Measurements from ENCODE around the gene FLNB. TPM values are rescaled to one million over a fixed set of nuclear protein-coding genes. Genes with fewer than 3 reads are reported as not detected.

Gene FLNB
- total RNA-seq (10 to 100 TPM; 11.5 to 12.8 TPM), polyA plus RNA-seq (12.2 TPM)

GRCh38 chr3:58008141-58009025 lies at the start of gene FLNB:
FLNB (plus strand) TSS chr3:58008422; CDS start chr3:58008565, 143 bp downstream.
- Mint-ChIP-seq H3K4me3 (peak within 1 kb of the TSS; percentile 73 to 93 (median 90)), H3K27ac (peak within 1 kb of the TSS; percentile 17 to 92 (median 74)), H3K4me1 (peaks cover 27 to 45% (median 30%) of the 10 kb centered on the region in 3 donors), H3K9me3 (no peaks in the 10 kb centered on the region), H3K27me3 (no peaks in the 10 kb centered on the region), H3K36me3 (peaks cover 0 to 3% (median 0%) of the 10 kb centered on the region in 3 donors)
- Histone ChIP-seq H3K4me1 (ENCODE audit: insufficient read depth, low read length) (peaks cover 29% of the 10 kb centered on the region), H3K36me3 (ENCODE audit: insufficient read depth, low read length) (no peaks in the 10 kb centered on the region), H3K27me3 (ENCODE audit: insufficient read depth, low read length, poor library complexity, severe bottlenecking) (no peaks in the 10 kb centered on the region), H3K9me3 (ENCODE audit: low read length) (no peaks in the 10 kb centered on the region), H3K4me3 (ENCODE audit: low read length) (peak within 1 kb of the TSS; percentile 99), H3K27ac (ENCODE audit: low read depth, low read length) (peak within 1 kb of the TSS; percentile 73)
- peak; percentile 68 to 82 (median 73) for DNase-seq
- CTCF ChIA-PET = interaction anchor here (0.7 to 3.0 kb wide), 15 partner anchors 9 to 298 kb away, joined by 3 to 16 read pairs (median 4); partner anchors contain the start of genes HTD2 and RPP14
- POLR2A ChIA-PET = interaction anchor here (0.6 kb wide), 1 partner anchor 213 kb away, joined by 3 read pairs; no protein-coding TSS in a partner anchor

- ChIA-PET POLR2A (no interaction called here), CTCF (no interaction called here)
- H3K9me3 ChIP-seq (ENCODE audit: low read length) = no peaks in the 10 kb centered on the region
- H3K4me3 Mint-ChIP-seq = no peak overlapping the region
- peaks cover 0 to 3% of the 10 kb centered on the region in 2 donors for H3K27me3 Mint-ChIP-seq
- no peaks in the 10 kb centered on the region for H3K36me3 ChIP-seq (ENCODE audit: insufficient read depth, low read length)
- peak overlapping the region; percentile 43 for H3K27ac ChIP-seq (ENCODE audit: low read depth, low read length)
- H3K27ac Mint-ChIP-seq = no peak overlapping the region
- no peak for DNase-seq
- peaks cover 0 to 3% (median 0%) of the 10 kb centered on the region in 5 donors for H3K9me3 Mint-ChIP-seq
- no peaks in the 10 kb centered on the region for H3K36me3 Mint-ChIP-seq
- no peaks in the 10 kb centered on the region for H3K27me3 ChIP-seq (ENCODE audit: insufficient read depth, low read length, poor library complexity, severe bottlenecking)
- H3K4me1 Mint-ChIP-seq = no peaks in the 10 kb centered on the region
- H3K4me1 ChIP-seq (ENCODE audit: insufficient read depth, low read length) = no peaks in the 10 kb centered on the region
- no peak overlapping the region for H3K4me3 ChIP-seq (ENCODE audit: low read length)
Observed at GRCh38 chr3:57958642-57959422, 49.4 kb upstream of the FLNB start.

- POLR2A ChIA-PET = no interaction called here
- peak overlapping the region; percentile 43 for H3K27ac ChIP-seq (ENCODE audit: low read depth, low read length)
Observed at GRCh38 chr3:57959423-57960173, 48.6 kb upstream of the FLNB start.

GRCh38 chr3:57960174-57960505 lies 48.1 kb upstream of the FLNB start:
- Mint-ChIP-seq H3K27ac (no peak overlapping the region), H3K27me3 (peaks cover 2 to 3% of the 10 kb centered on the region in 2 donors), H3K4me3 (no peak overlapping the region), H3K9me3 (peaks cover 0 to 3% (median 0%) of the 10 kb centered on the region in 5 donors), H3K4me1 (no peaks in the 10 kb centered on the region), H3K36me3 (no peaks in the 10 kb centered on the region)
- Histone ChIP-seq H3K4me1 (ENCODE audit: insufficient read depth, low read length) (no peaks in the 10 kb centered on the region), H3K27ac (ENCODE audit: low read depth, low read length) (no peak overlapping the region), H3K4me3 (ENCODE audit: low read length) (no peak overlapping the region), H3K27me3 (ENCODE audit: insufficient read depth, low read length, poor library complexity, severe bottlenecking) (no peaks in the 10 kb centered on the region), H3K36me3 (ENCODE audit: insufficient read depth, low read length) (no peaks in the 10 kb centered on the region), H3K9me3 (ENCODE audit: low read length) (no peaks in the 10 kb centered on the region)
- no peak for DNase-seq
- CTCF ChIA-PET = no interaction called here
- POLR2A ChIA-PET = no interaction called here

More at GRCh38 chr3:57959423-57960173, 48.6 kb upstream of the FLNB start:
- Histone ChIP-seq H3K36me3 (ENCODE audit: insufficient read depth, low read length) (no peaks in the 10 kb centered on the region), H3K27me3 (ENCODE audit: insufficient read depth, low read length, poor library complexity, severe bottlenecking) (no peaks in the 10 kb centered on the region), H3K4me3 (ENCODE audit: low read length) (no peak overlapping the region), H3K9me3 (ENCODE audit: low read length) (no peaks in the 10 kb centered on the region), H3K4me1 (ENCODE audit: insufficient read depth, low read length) (no peaks in the 10 kb centered on the region)
- Mint-ChIP-seq H3K4me3 (no peak overlapping the region), H3K9me3 (peaks cover 0 to 3% (median 0%) of the 10 kb centered on the region in 5 donors), H3K27ac (no peak overlapping the region), H3K36me3 (no peaks in the 10 kb centered on the region), H3K27me3 (peaks cover 0 to 3% of the 10 kb centered on the region in 2 donors), H3K4me1 (no peaks in the 10 kb centered on the region)
- DNase-seq = no peak
- CTCF ChIA-PET = no interaction called here

GRCh38 chr3:57961177-57961827 lies 46.9 kb upstream of the FLNB start:
- H3K27ac Mint-ChIP-seq = no peak overlapping the region
- H3K9me3 ChIP-seq (ENCODE audit: low read length) = no peaks in the 10 kb centered on the region
- no peaks in the 10 kb centered on the region for H3K27me3 ChIP-seq (ENCODE audit: insufficient read depth, low read length, poor library complexity, severe bottlenecking)
- H3K4me1 ChIP-seq (ENCODE audit: insufficient read depth, low read length) = no peaks in the 10 kb centered on the region
- H3K4me3 Mint-ChIP-seq = no peak overlapping the region
- no peaks in the 10 kb centered on the region for H3K36me3 ChIP-seq (ENCODE audit: insufficient read depth, low read length)
- no peak for DNase-seq
- no peaks in the 10 kb centered on the region for H3K36me3 Mint-ChIP-seq
- ChIA-PET CTCF (no interaction called here), POLR2A (no interaction called here)
- peaks cover 0 to 4% (median 0%) of the 10 kb centered on the region in 5 donors for H3K9me3 Mint-ChIP-seq
- H3K4me1 Mint-ChIP-seq = no peaks in the 10 kb centered on the region
- no peak overlapping the region for H3K27ac ChIP-seq (ENCODE audit: low read depth, low read length)
- peaks cover 2 to 3% of the 10 kb centered on the region in 2 donors for H3K27me3 Mint-ChIP-seq
- no peak overlapping the region for H3K4me3 ChIP-seq (ENCODE audit: low read length)

GRCh38 chr3:57961828-57962447 lies 46.3 kb upstream of the FLNB start:
- peak overlapping the region in 1 of 8 donors; percentile 6 for H3K27ac Mint-ChIP-seq
- ChIA-PET POLR2A (interaction anchor here (1.2 kb wide), 1 partner anchor 39 kb away, joined by 5 read pairs; no protein-coding TSS in a partner anchor), CTCF (no interaction called here)
- H3K9me3 ChIP-seq (ENCODE audit: low read length) = peaks cover 2% of the 10 kb centered on the region
- no peak overlapping the region for H3K4me3 ChIP-seq (ENCODE audit: low read length)
- H3K4me1 Mint-ChIP-seq = no peaks in the 10 kb centered on the region
- no peaks in the 10 kb centered on the region for H3K27me3 ChIP-seq (ENCODE audit: insufficient read depth, low read length, poor library complexity, severe bottlenecking)
- no peaks in the 10 kb centered on the region for H3K4me1 ChIP-seq (ENCODE audit: insufficient read depth, low read length)
- no peaks in the 10 kb centered on the region for H3K36me3 ChIP-seq (ENCODE audit: insufficient read depth, low read length)
- peaks cover 2 to 3% of the 10 kb centered on the region in 2 donors for H3K27me3 Mint-ChIP-seq
- peaks cover 0 to 4% (median 0%) of the 10 kb centered on the region in 5 donors for H3K9me3 Mint-ChIP-seq
- no peak overlapping the region for H3K4me3 Mint-ChIP-seq
- no peak overlapping the region for H3K27ac ChIP-seq (ENCODE audit: low read depth, low read length)
- no peak for DNase-seq
- no peaks in the 10 kb centered on the region for H3K36me3 Mint-ChIP-seq

- H3K27me3 ChIP-seq (ENCODE audit: insufficient read depth, low read length, poor library complexity, severe bottlenecking) = no peaks in the 10 kb centered on the region
- H3K4me3 Mint-ChIP-seq = no peak overlapping the region
- peaks cover under 1 to 4% (median 3%) of the 10 kb centered on the region in 3 donors for H3K4me1 Mint-ChIP-seq
- H3K27ac ChIP-seq (ENCODE audit: low read depth, low read length) = no peak overlapping the region
- peaks cover 0 to 4% (median 0%) of the 10 kb centered on the region in 5 donors for H3K9me3 Mint-ChIP-seq
- no peaks in the 10 kb centered on the region for H3K4me1 ChIP-seq (ENCODE audit: insufficient read depth, low read length)
- no peaks in the 10 kb centered on the region for H3K36me3 ChIP-seq (ENCODE audit: insufficient read depth, low read length)
- peaks cover 3 to 4% of the 10 kb centered on the region in 2 donors for H3K27me3 Mint-ChIP-seq
- H3K36me3 Mint-ChIP-seq = no peaks in the 10 kb centered on the region
- H3K4me3 ChIP-seq (ENCODE audit: low read length) = no peak overlapping the region
- peaks cover 7% of the 10 kb centered on the region for H3K9me3 ChIP-seq (ENCODE audit: low read length)
- no peak for DNase-seq
- ChIA-PET POLR2A (interaction anchor here (1.2 kb wide), 1 partner anchor 39 kb away, joined by 5 read pairs; no protein-coding TSS in a partner anchor), CTCF (no interaction called here)
- H3K27ac Mint-ChIP-seq = no peak overlapping the region
Observed at GRCh38 chr3:57962448-57962834, 45.8 kb upstream of the FLNB start.

All from CD8-positive, alpha-beta memory T cell (primary cell).